NCI-H2196 (cell line): ENCODE results near the gene RTL10.

Experiments used
- DNase-seq: peaks from one replicate; lab custom pipeline; 2025; ENCODE audit not compliant: unreplicated experiment; lab: John Stamatoyannopoulos, UW

Gene RTL10

DNA sequence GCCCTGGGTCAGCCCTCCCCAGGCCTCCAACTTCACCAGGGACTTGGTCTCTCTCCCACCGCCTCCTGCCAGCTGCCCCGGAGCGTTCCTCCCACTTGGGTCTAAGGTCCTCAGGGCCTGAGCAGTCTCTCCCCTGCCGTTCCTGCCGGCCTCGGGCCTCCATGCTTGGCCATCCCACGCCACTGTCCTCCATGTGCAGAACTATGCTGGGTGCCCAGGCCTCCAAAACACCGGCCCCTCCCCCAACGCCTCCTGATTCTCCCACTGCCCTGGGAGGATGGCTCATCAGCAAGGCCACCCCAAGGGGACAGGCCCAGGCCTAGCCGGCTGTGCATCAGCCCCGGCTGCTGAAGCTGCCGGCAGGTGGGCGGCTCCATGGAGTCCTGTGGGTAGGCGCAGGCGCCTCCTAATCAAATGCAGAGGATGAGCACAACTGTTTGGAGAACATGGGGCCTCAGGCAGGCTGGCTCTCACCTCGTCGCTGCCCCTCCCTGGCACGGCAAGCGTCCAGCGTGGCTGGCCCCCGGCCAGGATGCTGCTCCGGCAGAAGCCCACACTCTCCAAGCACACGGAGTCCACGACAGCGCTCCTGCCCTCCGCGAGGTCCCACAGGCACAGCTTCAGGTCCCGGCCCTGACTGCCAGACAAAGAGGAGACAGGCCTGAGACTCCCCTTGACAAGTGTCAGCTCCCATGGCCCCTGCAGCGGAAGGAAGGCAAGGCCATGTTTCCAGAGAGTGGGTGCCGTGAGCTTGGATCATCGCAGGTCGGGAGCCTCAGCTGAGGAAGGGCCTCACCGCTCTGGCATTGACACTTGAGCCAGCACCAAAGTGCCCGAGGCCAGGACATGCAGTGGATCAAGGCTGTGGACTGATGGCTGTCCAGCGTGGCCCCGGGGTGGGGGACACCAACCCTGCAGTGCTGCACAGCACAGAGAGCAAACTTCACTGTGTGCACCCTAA is 42.6 kb downstream of the RTL10 start:
- no peak for DNase-seq

DNA sequence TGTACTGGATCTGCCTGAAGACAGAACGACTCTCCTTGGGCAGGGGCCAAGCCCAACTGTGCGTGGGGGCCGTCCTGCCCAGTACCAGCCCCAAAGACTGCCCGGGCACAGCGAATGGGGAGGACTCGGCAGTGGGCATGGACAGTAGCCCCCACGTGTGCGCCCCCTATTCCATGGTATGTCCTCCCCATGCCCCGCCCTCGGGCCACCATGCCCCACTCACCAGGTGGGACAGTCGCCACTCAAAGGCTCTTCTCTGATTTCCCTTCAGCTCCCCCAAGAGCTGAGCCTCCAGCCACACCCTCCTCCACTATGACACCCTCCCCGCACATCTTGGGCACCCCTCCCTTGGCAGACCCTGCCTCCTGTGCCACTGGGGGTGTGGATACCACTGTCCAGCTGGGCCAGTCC is 43.5 kb downstream of the RTL10 start:
- no peak for DNase-seq

DNA sequence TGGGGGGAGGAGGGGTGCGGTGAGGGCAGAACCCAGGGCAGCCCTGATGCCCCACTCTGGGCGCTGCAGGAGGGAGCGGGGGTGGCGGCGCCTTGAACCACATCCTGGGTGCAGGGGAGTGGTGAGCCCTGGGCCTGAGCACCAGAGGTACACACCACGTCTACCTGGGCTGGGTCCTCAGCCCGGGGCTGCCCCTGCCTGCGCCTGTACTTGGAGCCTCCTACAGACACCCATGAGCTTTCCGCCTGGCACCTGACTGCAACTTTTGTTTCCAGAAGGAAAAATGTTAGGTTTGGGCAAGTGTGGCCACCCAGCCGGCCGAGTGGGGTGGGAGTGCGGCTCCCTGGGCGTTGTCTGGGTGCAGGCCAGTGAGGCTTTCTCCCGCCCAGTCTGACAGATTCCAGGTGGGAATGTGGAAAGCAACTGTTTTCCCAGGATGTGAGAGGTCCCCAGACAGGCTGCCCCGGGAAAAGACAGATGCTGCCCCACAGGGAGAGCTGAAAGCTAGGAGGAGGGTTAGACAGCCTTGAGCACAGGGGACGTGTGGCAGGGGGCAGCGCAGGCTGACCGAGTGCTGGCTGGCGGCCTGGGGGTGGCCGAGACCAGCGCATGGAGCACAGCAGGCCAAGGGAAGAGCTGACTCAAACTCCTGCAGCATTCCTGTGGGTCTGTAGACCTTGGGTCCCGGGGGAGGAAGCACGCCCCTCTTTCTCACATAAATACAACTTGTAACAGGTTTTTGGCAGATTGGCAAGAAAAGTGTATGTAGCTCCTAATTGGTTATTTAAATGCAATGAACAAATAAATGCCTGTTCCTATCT is 44.1 kb downstream of the RTL10 start:
- DNase-seq: no peak

DNA sequence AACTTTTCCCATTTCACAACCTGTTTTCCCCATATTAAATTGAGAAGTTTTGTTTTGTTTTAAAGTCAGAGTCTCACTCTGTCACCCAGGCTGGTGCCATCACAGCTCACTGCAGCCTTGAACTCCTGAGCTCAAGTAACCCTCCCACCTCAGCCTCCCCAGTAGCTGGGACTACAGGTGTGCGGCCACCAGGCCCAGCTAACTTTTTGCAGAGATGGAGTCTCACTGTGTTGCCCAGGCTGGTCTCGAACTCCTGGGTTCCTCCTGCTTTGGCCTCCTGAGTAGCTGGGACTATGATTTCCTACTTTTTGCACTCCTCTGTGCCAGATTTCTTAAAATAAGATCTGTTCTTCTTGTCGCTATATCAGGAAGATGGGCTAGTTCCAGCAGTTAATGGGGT is 44.9 kb downstream of the RTL10 start:
- DNase-seq: no peak

DNA sequence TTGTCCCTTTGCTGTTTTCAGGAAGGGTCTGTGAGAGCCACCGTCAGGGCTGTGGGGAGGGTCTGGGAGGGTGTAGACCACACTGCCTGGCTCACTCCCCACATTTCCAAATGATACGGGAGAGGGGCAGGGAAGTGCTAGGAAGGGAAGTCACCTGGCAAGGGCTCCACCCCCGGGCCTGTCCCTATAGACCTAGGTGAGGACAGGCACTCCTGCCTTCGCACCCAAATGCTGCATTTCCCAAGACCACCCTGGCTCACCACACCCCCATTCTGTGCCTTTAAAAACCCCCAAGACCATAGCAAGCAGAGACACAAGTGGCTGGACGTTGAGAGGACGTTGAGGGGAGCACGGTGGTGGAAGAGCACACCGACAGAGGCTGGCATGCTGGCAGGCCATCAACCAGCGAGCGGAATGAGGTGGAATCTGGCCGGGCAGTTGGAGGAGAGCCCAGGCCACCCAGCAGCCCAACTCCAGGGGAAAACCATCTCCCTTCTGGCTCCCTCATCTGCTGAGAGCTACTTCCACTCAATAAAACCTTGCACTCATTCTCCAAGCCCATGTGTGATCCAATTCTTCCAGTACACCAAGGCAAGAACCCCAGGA is 45.7 kb downstream of the RTL10 start:
- no peak for DNase-seq

DNA sequence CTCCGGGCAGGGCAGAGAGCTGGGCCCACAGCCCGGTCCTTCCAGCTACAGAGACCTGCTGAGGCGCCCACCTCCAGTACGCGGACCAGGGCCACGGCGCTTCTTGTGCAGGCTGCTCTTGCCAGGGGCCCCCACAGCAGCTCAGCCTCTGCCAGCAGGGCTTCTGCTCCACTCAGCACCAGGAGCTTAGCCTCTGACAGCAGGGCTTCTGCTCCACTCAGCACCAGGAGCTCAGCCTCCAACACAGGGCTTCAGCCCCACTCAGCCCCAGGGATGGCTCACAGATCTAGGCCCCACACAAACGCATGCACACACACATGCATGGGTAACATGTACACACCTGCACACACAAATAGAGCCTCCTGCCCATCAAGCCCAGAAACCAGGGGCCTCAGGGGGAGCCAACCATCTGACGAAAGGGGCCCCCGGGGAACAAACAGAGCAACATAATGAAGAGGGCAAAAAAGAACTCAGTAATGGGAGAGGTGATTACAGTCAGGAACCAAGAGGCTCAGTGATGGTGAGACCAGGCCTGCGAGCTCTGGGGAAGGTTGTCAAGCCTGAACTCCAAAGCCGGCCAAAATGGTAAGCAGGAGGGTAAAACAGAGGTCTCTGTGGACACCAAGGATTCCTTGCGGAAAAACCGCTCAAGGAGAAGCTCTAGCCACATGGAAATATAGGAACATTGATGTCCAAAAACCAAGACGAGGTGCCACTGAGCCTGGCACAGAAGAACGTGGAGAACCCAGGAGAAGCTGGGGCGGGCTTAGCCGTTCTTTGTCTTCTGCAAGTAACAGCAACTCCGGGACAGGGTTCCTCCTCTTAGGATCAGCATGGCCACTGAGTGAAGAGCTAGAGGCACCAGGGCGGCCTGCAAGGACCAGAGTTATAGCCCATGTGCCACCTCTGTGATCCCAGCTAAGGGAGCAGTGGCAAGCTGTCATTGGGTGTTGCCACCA is 46.5 kb downstream of the RTL10 start:
- DNase-seq: no peak

DNA sequence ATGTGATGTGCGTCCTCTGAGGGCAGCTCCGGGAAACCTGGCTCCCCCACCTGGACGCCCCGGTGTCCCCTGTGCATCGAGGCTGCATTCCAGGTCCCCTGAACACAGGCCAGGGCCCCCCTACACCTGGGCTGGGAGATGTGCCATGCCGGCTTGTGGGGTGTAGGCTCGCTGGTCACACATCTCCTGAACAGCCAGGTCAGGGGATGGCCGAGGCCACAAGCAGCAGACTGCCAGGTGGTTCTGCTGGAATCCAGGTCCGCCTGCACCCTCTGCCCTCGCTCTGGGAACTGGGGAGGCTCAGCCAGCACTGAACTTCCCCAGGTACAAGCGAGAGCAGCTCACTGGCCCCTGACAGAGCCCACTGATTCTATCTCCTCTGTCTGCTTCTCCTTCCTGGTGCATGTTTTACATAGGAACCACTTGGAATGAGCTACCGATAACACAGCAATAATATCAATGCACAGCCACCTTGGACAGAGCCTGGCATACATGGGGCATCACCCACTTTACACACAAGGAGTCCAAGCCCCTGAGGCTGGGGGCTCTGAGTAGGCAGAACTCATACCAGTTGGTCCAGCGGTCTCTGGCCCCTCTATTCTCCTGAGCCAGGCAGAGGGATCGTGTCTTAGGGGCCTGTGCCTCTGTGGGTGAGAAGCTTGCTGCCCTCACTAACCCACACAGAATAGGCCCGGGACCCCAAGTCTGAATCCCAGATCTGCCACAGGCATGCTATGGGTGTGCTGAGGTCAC is 47.3 kb downstream of the RTL10 start:
- no peak for DNase-seq

DNA sequence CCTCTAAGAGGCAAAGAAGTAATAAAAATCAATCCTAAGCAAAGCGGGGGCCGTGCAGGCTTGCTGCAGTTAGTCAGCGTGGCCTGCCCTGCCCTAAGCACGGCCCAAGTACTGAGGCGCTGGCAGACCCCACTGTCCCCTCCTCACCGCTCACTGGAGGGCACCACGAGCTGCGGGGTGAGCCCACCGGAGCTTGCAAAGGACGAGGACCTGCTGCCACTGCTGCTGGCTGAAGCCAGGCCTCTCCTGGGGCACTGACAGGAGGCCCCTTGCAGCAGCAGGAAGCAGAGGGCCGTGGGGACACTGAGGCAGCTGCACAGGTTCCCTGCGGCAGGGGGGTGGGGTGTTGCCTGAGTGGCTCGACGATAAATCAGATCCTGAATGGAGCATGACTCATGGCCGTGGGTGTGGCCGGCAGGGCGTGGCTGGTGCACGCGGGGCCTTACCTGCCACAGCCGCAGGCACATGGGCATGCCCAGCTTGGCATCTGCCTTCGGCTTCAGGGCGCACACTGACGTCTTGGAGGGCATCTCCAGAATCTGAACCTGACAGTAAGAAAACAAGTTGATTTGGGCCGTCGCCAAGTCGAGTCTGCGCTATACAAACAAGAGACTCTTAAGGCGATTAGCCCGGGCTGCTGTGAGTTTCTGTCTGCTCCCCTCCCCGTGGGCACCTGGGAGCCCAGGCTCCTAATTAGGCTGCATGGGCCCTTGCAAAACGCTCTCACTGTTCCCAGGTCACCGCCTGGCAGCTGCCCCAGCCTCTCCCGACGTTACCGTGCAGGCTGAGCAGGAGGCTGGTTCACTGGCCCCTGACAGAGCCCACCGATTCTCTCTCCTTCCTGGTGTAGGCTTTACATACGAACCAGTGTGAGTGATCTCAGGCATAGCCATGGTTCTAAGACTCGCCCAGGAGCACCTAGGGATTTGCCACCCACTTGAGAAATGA is 48.2 kb downstream of the RTL10 start:
- DNase-seq: no peak

DNA sequence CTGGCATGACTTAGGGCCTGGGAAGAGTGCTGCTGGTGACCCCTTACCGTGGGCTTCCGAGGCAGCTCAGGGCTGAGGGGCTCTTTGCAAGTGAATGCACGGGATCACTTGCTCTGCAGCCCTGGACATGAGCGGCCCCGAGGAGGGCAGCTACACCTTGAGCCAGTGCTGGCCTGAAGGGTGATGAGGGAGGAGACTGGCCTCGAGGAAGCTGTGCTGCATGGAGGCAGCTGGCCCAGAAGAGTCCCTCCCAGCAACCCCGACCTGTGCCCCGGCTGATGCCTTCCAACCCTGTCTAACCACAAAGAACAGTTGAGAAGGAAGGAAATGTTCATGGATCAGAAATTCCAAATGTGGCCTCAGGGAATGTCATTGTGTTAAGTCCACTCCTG is 48.9 kb downstream of the RTL10 start:
- DNase-seq: no peak
